Karpas-422 (cell line): ENCODE measurements around the gene CENPT. TPM values are rescaled to one million over a fixed set of nuclear protein-coding genes. Genes with fewer than 3 reads are reported as not detected.

Experiments used
- DNase-seq: peaks from one replicate; pipeline ENCODE4 v3.0.0-alpha.2; 2015
- H2AFZ ChIP-seq: fragments of 200-600 bp; sonication (generic); 2 replicates; pipeline ENCODE4 v1.6.1; 2014; ENCODE audit warnings: antibody characterized with exemption, low read length, mixed read lengths
- H3K27ac ChIP-seq: fragments of 200-600 bp; sonication (generic); 2 replicates; pipeline ENCODE4 v1.5.1; 2014; ENCODE audit warnings: mild to moderate bottlenecking, low read length, moderate library complexity
- H3K27me3 ChIP-seq: fragments of 200-600 bp; sonication (generic); 2 replicates; pipeline ENCODE4 v1.6.1; 2014; ENCODE audit warnings: low read length, mixed read lengths
- H3K36me3 ChIP-seq: fragments of 200-600 bp; sonication (generic); 2 replicates; pipeline ENCODE4 v1.6.1; 2014; ENCODE audit warnings: low read length, mixed read lengths; ENCODE audit not compliant: insufficient read depth
- H3K4me1 ChIP-seq: fragments of 200-600 bp; sonication (generic); 2 replicates; pipeline ENCODE4 v1.6.1; 2014; ENCODE audit warnings: mild to moderate bottlenecking, low read length, mixed read lengths
- H3K4me2 ChIP-seq: fragments of 200-600 bp; sonication (generic); 2 replicates; pipeline ENCODE4 v1.6.1; 2014; ENCODE audit warnings: low read length, low read depth, mild to moderate bottlenecking; ENCODE audit not compliant: poor library complexity, severe bottlenecking
- H3K4me3 ChIP-seq: fragments of 200-600 bp; sonication (generic); 2 replicates; pipeline ENCODE4 v1.5.1; 2014; ENCODE audit warnings: mild to moderate bottlenecking, antibody characterized with exemption, low read length, mixed read lengths
- H3K79me2 ChIP-seq: fragments of 200-600 bp; sonication (generic); 2 replicates; pipeline ENCODE4 v1.6.1; 2014; ENCODE audit warnings: mild to moderate bottlenecking, low read length, mixed read lengths
- H3K9ac ChIP-seq: fragments of 200-600 bp; sonication (generic); 2 replicates; pipeline ENCODE4 v1.6.0; 2014; ENCODE audit warnings: low read length
- H3K9me2 ChIP-seq: fragments of 200-600 bp; sonication (generic), shearing (Covaris generic); replicated peaks from 2 replicates; pipeline ENCODE4 v1.6.0; 2014; ENCODE audit warnings: mild to moderate bottlenecking, low read length, moderate library complexity; ENCODE audit not compliant: insufficient read depth
- H3K9me3 ChIP-seq: fragments of 300-700, 200-600 bp; sonication (generic); 2 replicates; pipeline ENCODE4 v1.6.1; 2014; ENCODE audit warnings: low read length, mixed read lengths
- H4K20me1 ChIP-seq: fragments of 200-600 bp; sonication (generic); 2 replicates; pipeline ENCODE4 v1.6.1; 2014; ENCODE audit warnings: mild to moderate bottlenecking, antibody characterized with exemption, low read length, low read depth; ENCODE audit not compliant: insufficient read depth
- total RNA-seq: library from RNA; depleted of rRNA; stranded (reverse); fragments of >200 nt; shearing (Covaris generic); gene quantifications from 2 replicates; pipeline ENCODE4 v1.2.3, GENCODE V29; 2014; ENCODE audit warnings: low replicate concordance

CENPT gene
- total RNA-seq, 1 experiment from 2014 or later: 22.0 TPM

- Histone ChIP-seq H3K4me3 (no peak overlapping the region), H3K4me1 (peaks cover 3% of the 10 kb centered on the region; the same call in 1 of the 2 replicates), H4K20me1 (peaks cover 11% of the 10 kb centered on the region; the same call in 1 of the 2 replicates), H3K27ac (no peak overlapping the region), H3K79me2 (peaks cover 18% of the 10 kb centered on the region), H3K9ac (no peak overlapping the region), H3K36me3 (peaks cover 21% of the 10 kb centered on the region; the same call in 1 of the 2 replicates), H2AFZ (no peak overlapping the region), H3K27me3 (no peaks in the 10 kb centered on the region), H3K9me3 (no peaks in the 10 kb centered on the region), H3K9me2 (no peaks in the 10 kb centered on the region), H3K4me2 (no peak overlapping the region)
- DNase-seq: no peak
Measured at GRCh38 chr16:67879936-67880335, 32.4 kb upstream of the CENPT start.

GRCh38 chr16:67879462-67879861, 32.0 kb upstream of the CENPT start:
- Histone ChIP-seq H3K9ac (no peak overlapping the region), H3K4me1 (peaks cover 8% of the 10 kb centered on the region), H3K4me2 (no peak overlapping the region), H3K27ac (no peak overlapping the region), H3K79me2 (peaks cover 23% of the 10 kb centered on the region), H3K27me3 (no peaks in the 10 kb centered on the region), H3K36me3 (peaks cover 21% of the 10 kb centered on the region; the same call in 1 of the 2 replicates), H3K4me3 (no peak overlapping the region), H4K20me1 (peaks cover 12% of the 10 kb centered on the region; the same call in 1 of the 2 replicates), H3K9me3 (no peaks in the 10 kb centered on the region), H3K9me2 (no peaks in the 10 kb centered on the region), H2AFZ (no peak overlapping the region)
- no peak for DNase-seq

- H3K4me3 ChIP-seq: no peak overlapping the region
- no peaks in the 10 kb centered on the region for H3K27me3 ChIP-seq
- no peak overlapping the region for H3K4me2 ChIP-seq
- no peaks in the 10 kb centered on the region for H3K9me2 ChIP-seq
- no peak overlapping the region for H2AFZ ChIP-seq
- H4K20me1 ChIP-seq: peaks cover 18% of the 10 kb centered on the region; the same call in 1 of the 2 replicates
- H3K9me3 ChIP-seq: no peaks in the 10 kb centered on the region
- H3K79me2 ChIP-seq: peaks cover 29% of the 10 kb centered on the region
- no peak overlapping the region for H3K27ac ChIP-seq
- DNase-seq: no peak
- H3K36me3 ChIP-seq: peaks cover 21% of the 10 kb centered on the region; the same call in 1 of the 2 replicates
- H3K9ac ChIP-seq: no peak overlapping the region
- peaks cover 14% of the 10 kb centered on the region for H3K4me1 ChIP-seq
Measured at GRCh38 chr16:67878846-67879245, 31.4 kb upstream of the CENPT start.

GRCh38 chr16:67878232-67878631, 30.7 kb upstream of the CENPT start:
- Histone ChIP-seq H3K27me3 (no peaks in the 10 kb centered on the region), H3K4me1 (peaks cover 16% of the 10 kb centered on the region), H3K9ac (no peak overlapping the region)

GRCh38 chr16:67877064-67877463, 29.6 kb upstream of the CENPT start:
- Histone ChIP-seq H3K79me2 (peaks cover 38% of the 10 kb centered on the region), H3K9ac (no peak overlapping the region), H2AFZ (no peak overlapping the region), H3K4me2 (no peak overlapping the region), H4K20me1 (peaks cover 16% of the 10 kb centered on the region; the same call in 1 of the 2 replicates), H3K4me3 (no peak overlapping the region), H3K27me3 (no peaks in the 10 kb centered on the region), H3K9me3 (no peaks in the 10 kb centered on the region), H3K4me1 (peaks cover 23% of the 10 kb centered on the region), H3K27ac (no peak overlapping the region), H3K36me3 (peaks cover 21% of the 10 kb centered on the region; the same call in 1 of the 2 replicates), H3K9me2 (no peaks in the 10 kb centered on the region)
- DNase-seq: no peak

More at GRCh38 chr16:67878232-67878631, 30.7 kb upstream of the CENPT start:
- Histone ChIP-seq H3K4me2 (no peak overlapping the region), H3K9me2 (no peaks in the 10 kb centered on the region), H3K9me3 (no peaks in the 10 kb centered on the region), H4K20me1 (peaks cover 18% of the 10 kb centered on the region; the same call in 1 of the 2 replicates), H3K79me2 (peaks cover 35% of the 10 kb centered on the region), H2AFZ (no peak overlapping the region), H3K36me3 (peaks cover 21% of the 10 kb centered on the region; the same call in 1 of the 2 replicates), H3K27ac (no peak overlapping the region), H3K4me3 (no peak overlapping the region)
- no peak for DNase-seq

- no peaks in the 10 kb centered on the region for H3K9me3 ChIP-seq
- peaks cover 24% of the 10 kb centered on the region for H3K4me1 ChIP-seq
- peak overlapping the region; percentile 74 for H3K4me3 ChIP-seq
- peaks cover 21% of the 10 kb centered on the region; the same call in 1 of the 2 replicates for H3K36me3 ChIP-seq
- no peak overlapping the region for H3K27ac ChIP-seq
- no peak overlapping the region for H2AFZ ChIP-seq
- H4K20me1 ChIP-seq: peaks cover 16% of the 10 kb centered on the region; the same call in 1 of the 2 replicates
- no peaks in the 10 kb centered on the region for H3K9me2 ChIP-seq
- H3K27me3 ChIP-seq: no peaks in the 10 kb centered on the region
- peak overlapping the region; percentile 91 for H3K9ac ChIP-seq
- peak overlapping the region; percentile 75 for H3K4me2 ChIP-seq
- DNase-seq: no peak
- H3K79me2 ChIP-seq: peaks cover 38% of the 10 kb centered on the region
Measured at GRCh38 chr16:67874372-67874771, 26.9 kb upstream of the CENPT start.

- Histone ChIP-seq H4K20me1 (peaks cover 16% of the 10 kb centered on the region; the same call in 1 of the 2 replicates), H3K4me2 (peak overlapping the region; percentile 75), H3K4me1 (peaks cover 24% of the 10 kb centered on the region), H3K9me2 (no peaks in the 10 kb centered on the region), H3K36me3 (peaks cover 21% of the 10 kb centered on the region; the same call in 1 of the 2 replicates), H3K9me3 (no peaks in the 10 kb centered on the region), H3K9ac (peak overlapping the region; percentile 91), H3K4me3 (peak overlapping the region; percentile 74), H3K79me2 (peaks cover 38% of the 10 kb centered on the region), H2AFZ (peak overlapping the region; percentile 41; the same call in 1 of the 2 replicates), H3K27me3 (no peaks in the 10 kb centered on the region), H3K27ac (peak overlapping the region; percentile 47; the same call in 1 of the 2 replicates)
- peak; percentile 57 for DNase-seq
Measured at GRCh38 chr16:67873435-67874370, 26.2 kb upstream of the CENPT start.
